CD4-positive, alpha-beta T cell treated with Interleukin-6 for 4 hours (primary cell): ENCODE measurements around the gene CEBPZ.
A peak's percentile ranks its signal among the peaks of the same experiment; 100 is the strongest.
"Not testable (repeated sequence)": the region's sequence is repeated elsewhere in the genome, so short reads cannot be mapped to it uniquely, and the experiment has no call there.

Experiments used
- DNase-seq: peaks from one replicate; pipeline ENCODE4 v3.0.0-alpha.2; 2020; ENCODE audit warnings: mixed read lengths

Gene CEBPZ

GRCh38 chr2:37231241-37232130 is at the start of gene CEBPZ, which contains the start of gene NDUFAF7:
TSS of gene CEBPZ (minus strand) at chr2:37231596. CDS start at chr2:37231567, 29 bp downstream.
TSS of gene NDUFAF7 (plus strand) at chr2:37231658. CDS start at chr2:37231706, 48 bp downstream.
- peak; percentile 88 for DNase-seq

GRCh38 chr2:37276291-37276690 is 44.9 kb upstream of the CEBPZ start:
- no peak for DNase-seq

DNA sequence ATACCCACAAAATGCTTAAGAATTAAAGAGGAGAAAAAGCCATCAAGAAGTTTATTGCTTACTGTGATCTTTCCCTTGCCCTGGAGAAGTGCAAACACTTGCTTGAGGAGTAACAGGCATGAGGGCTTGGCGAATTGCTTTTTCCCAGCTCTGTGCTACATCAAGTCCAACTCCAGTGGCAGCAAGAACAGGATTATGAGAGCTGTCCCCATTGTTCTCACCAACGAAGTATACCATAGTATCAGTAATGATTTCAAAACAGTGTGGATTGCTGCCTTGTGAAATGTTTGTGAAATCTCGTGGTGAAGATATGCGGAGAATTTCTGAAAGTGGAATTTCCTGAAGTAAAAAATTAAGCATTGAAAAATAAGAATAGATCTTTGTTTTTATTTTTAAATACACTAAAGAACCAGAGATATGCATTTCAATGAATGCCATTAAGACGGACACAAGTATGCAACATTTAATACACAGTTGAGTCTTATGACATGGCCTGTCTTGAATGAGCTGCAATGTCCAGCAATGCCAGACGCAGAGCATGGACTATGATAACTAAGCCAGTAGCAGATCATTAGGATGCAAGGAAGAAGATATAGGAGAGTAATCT is 43.1 kb upstream of the CEBPZ start:
- DNase-seq = no peak

DNA sequence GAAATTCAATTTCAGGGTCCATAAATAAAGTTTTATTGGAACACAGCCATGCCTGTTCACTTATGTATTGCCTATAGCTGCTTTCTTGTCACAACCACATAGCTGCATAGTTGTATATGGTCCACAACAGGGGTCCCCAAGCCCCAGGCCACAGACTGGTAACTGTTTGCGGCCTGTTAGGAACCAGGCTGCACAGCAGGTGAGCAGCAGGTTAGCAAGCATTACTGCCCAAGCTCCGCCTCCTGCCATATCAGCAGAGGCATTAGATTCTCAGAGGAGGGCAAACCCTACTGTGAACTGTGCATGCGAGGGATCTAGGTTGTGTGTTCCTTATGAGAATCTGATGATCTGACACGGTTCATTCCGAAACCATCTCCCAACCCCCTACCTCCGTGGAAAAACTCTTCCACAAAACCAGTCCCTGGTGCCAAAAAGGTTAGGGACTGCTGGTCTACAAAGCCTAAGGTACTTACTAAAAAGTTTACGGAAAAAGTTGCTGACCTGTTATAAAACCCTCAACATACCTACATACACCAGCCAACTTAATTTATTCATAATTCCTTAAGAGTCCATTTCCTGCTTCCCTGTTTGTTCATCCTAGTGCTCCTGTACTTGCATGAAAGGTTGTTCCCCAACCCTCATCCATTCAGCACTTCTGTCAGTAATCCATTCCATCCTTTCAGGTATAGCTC is 40.1 kb upstream of the CEBPZ start:
- DNase-seq = no peak

- no peak for DNase-seq
Observed at GRCh38 chr2:37268111-37268510, 36.7 kb upstream of the CEBPZ start.

GRCh38 chr2:37267685-37268084 is 36.3 kb upstream of the CEBPZ start:
- no peak for DNase-seq

GRCh38 chr2:37263839-37264238 is 32.4 kb upstream of the CEBPZ start:
- DNase-seq = no peak

DNA sequence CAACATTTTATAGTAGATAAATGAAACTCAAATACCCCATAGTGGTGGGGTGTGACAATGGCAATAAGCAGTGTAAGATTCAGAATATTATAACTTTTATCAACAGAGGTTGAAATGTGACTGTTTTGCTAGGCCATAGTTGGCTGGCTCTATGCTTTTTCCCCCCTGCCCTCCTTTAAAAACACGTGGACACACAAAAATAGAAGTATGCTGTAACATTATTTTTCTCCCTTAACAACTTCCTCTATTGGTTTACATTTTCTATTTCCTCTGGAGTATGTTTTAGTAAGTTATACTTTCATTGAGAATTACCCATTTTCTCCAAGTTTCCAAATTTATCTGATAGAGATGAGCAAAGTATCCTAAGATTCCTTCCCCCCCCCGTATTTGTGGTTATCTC is 31.1 kb upstream of the CEBPZ start:
- no peak for DNase-seq

- DNase-seq = no peak
Observed at GRCh38 chr2:37250869-37251740, 19.7 kb upstream of the CEBPZ start.

DNA sequence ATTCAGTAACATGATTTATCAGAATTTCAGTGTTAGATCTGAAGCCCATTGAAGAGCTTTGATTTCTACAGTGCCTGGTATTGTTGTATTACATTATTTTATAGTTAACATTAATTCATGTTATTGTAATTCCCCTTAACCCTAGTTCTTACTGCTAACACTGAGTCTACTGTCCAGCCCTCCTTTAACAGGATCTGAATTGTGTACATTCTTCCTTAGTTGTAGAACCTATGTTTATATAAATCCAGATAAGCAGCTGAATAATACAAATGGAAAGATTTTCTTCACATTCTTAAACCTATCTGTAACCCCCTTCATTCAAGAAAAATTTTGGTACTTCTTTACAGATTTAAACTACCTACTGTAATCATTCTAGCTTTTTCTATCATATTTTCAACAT is 14.8 kb upstream of the CEBPZ start:
- DNase-seq = no peak

DNA sequence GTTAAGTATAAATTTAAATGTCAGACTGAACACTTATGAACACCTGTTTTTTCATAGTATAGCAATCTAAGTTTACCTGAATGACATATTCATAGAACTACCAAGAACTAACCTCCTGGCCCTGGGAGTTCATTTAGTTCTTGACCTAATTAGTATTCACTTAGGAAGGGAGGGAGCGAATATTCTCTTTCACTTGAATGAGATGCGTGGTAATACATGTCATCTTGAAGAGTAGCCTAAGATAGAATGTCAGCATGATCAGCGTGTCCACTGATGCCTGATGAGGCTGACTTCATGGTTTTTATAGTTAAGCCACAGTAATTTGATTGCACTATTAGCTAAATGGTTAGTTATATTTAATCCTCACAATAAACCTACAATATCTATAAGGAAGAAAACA is 13.4 kb upstream of the CEBPZ start:
- DNase-seq = no peak

- DNase-seq = no peak
Observed at GRCh38 chr2:37244017-37244416, 12.6 kb upstream of the CEBPZ start.

- DNase-seq = no peak
Observed at GRCh38 chr2:37243435-37243834, 12.0 kb upstream of the CEBPZ start.

DNA sequence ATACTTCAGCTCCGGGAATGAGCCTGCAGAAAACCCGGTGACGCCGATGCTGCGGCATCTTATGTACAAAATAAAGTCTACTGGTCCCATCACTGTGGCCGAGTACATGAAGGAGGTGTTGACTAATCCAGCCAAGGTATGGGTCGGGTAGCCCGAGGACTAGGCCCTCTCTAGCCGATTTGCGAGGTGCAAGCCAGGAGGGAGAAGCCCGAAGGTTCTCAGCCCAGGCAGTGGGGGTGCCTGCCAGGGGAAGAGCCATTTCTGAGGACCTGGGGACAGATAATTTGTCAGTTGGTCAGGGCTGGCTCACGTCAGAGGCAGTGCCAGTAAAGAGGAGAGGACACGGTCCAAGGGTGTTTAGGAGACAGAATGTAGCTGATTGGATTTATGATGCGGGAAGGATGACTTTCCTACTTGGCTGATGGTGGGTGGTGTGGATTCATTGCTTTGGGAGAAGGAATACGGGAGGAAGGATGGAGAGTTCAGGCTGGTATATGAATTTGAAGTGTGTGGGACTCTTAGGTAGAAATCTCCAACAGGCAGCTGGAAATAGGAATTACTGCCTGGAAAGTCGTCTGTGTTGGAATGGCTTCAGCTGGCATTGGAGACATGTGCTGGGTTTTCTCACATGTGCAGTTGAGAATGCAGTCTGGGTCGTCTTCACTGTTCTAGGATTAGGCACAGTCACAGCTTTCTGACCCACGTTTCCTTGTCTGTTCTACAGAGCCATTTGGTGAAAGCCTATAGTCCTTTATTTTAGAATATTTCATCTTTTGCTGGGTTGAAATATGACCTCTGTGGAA is 936 bp upstream of the CEBPZ start:
- no peak for DNase-seq

- no peak for DNase-seq
Observed at GRCh38 chr2:37230581-37230980, 815 bp downstream of the CEBPZ start.

DNA sequence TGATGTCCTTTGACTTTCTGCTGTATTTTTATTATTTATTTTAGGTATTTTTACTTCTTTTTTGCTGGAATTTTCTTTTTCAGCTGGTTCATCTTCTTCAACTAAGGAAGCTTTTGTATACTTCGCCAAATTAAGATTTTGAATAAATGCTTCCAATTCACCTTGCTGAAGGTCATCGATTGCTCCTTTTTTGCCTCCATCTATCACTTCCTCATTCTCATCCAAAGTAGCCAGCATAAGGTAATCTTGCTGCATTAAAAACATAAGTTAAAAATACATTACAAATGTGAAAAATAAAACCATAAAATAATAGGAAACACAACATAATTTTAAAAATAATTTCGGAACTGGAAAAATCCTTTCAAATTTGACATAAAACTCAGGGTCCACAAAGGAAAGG is 2.6 kb downstream of the CEBPZ start:
- DNase-seq = no peak

DNA sequence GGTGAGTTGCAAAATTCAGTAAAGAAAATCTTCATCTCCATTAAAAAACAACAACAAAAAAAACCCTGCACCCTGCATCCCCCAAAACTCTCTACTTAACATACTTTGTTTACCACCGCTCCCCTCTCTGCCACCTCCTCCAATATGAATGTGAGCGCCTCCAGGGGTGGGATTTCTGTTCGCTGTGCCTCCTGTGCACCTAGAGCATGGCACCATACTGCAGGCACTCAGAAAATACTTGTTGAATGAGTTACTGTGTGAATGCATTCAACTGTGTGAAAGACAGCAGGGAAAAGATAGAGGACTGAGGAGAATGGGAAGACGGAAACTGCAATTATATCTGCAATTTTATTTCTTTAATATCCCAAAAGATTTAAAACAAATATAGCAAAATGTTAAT is 4.5 kb downstream of the CEBPZ start:
- no peak for DNase-seq

GRCh38 chr2:37225129-37225528 is 6.3 kb downstream of the CEBPZ start:
- not testable (repeated sequence) for DNase-seq

- no peak for DNase-seq
Observed at GRCh38 chr2:37224063-37224462, 7.3 kb downstream of the CEBPZ start.

DNA sequence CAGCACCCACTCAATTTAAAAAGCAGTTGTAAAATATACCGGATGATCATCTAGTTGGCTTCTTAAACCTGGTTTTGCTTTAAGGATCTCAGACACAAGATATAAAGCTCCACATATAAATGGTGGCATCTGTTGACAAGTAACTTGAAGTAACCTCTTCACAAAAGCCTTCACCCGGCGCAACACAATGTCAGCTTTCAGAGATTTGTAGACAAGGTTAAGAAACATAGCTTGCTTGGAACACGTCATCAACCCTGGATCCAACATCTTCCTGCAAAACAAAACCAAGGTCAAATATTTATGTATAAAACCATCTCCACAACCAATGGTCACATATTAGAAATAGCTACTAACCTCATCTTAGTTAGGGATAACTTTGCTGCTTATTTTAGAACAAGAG is 8.3 kb downstream of the CEBPZ start:
- DNase-seq = no peak

GRCh38 chr2:37219046-37219445 is 12.3 kb downstream of the CEBPZ start:
- no peak for DNase-seq

DNA sequence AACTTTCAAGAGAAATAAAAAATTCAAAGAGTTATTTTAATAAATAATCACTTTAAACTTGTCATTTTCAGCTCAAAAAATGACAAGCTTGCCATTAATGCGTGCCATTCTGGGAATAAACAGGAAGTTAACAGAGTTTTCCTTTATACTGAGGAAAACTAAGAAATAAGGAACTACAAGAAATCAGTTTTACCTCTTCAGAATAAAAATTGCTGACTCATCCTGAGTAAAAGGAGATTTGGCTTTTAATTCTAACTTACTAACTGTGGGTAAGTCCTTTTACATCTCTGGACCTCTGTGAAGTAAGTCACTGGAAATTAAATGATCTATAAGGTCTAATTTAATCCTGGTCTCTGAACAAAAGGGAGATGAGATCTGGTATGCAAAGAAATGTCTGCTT is 16.1 kb downstream of the CEBPZ start:
- no peak for DNase-seq
